IPS-NIHi7 (cell line): ENCODE measurements around the gene PDLIM5.
A peak's percentile ranks its signal among the peaks of the same experiment; 100 is the strongest.
"Not testable (repeated sequence)": the region's sequence is repeated elsewhere in the genome, so short reads cannot be mapped to it uniquely, and the experiment has no call there.

Experiments
- DNase-seq: peaks from one replicate; pipeline ENCODE4 v3.0.0; 2012; ENCODE audit warnings: mixed read lengths; ENCODE audit errors: extremely low spot score

Gene PDLIM5, protein sequence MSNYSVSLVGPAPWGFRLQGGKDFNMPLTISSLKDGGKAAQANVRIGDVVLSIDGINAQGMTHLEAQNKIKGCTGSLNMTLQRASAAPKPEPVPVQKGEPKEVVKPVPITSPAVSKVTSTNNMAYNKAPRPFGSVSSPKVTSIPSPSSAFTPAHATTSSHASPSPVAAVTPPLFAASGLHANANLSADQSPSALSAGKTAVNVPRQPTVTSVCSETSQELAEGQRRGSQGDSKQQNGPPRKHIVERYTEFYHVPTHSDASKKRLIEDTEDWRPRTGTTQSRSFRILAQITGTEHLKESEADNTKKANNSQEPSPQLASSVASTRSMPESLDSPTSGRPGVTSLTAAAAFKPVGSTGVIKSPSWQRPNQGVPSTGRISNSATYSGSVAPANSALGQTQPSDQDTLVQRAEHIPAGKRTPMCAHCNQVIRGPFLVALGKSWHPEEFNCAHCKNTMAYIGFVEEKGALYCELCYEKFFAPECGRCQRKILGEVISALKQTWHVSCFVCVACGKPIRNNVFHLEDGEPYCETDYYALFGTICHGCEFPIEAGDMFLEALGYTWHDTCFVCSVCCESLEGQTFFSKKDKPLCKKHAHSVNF

DNA sequence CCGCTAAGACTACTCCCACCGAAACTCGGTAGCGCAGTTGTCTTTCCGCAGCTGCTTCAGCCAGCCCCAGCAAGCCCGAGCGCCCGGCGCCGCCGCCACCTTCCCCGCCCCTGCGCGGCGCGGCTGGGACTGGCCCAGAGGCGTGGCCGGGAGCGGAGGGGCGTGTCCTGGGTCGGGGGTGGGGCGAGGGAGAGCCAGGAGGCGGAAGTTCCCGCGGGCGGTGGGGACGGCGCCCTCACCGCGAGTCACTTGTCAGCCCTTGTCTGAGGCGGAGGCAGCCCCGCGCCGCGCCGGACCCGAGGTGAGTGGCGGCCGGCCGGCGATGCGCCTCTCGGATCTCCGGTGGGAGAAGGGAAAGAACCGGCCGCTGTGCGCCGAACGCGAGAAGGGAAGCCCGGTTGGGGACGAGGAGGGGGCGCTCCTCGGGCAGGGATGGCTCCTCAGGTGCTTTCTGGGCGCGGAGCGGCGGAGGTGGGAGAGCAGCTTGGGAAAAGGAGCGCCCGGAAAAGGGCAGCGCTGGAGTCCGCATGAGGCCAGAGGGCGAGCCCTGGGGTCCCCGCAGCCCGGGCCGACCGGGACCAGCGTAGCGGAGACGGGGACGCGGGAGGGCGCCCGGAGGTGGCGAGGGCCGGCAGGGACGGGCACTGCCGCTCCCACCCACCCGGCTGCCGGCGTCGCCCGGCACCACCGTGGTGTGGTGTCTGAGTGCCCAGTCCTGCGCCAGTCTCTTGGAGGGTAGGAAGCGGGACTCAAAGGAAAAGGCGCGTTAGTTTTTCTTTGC is at the start of gene PDLIM5:
TSS of gene PDLIM5 (plus strand) at position 248 of the 781 bp plus-strand sequence. CDS start 3,347 bp downstream, outside the sequence.
- DNase-seq, result peak; percentile 95

DNA sequence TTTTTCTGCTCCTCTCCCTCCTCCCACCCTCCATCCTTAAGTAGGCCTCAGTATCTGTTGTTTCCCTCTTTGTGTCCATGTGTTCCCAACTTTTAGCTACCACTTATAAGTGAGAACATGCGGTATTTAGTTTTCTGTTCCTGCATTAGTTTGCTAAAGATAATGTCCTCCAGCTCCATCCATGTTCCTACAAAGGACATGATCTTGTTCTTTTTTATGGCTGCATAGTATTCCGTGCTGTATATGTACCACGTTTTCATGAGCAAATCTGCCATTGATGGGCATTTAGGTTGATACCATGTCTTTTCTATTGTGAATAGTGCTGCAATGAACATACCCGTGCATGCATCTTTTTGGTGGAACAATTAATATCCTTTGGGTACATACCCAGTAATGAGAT is 49.3 kb upstream of the PDLIM5 start:
- DNase-seq, result not testable (repeated sequence)

DNA sequence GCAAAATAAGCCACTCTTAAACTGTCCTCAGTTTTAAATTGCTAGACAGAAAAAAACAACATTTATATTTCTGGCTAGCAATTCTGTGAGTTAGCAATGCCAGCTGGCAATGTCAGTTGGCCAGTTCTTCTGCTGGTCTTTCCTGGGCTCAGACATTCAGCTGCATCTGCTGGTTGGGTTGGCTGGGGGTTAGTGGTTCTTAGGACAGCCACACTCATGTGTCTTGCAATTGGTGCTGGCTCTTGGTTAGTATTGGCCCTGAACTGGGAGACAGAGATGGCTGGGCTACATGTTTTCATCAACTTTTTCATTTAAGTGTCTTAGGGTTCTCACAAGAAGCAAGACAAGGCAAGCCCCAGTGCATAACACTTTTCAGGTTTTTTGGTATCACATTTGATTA is 48.0 kb upstream of the PDLIM5 start:
- no peak for DNase-seq

DNA sequence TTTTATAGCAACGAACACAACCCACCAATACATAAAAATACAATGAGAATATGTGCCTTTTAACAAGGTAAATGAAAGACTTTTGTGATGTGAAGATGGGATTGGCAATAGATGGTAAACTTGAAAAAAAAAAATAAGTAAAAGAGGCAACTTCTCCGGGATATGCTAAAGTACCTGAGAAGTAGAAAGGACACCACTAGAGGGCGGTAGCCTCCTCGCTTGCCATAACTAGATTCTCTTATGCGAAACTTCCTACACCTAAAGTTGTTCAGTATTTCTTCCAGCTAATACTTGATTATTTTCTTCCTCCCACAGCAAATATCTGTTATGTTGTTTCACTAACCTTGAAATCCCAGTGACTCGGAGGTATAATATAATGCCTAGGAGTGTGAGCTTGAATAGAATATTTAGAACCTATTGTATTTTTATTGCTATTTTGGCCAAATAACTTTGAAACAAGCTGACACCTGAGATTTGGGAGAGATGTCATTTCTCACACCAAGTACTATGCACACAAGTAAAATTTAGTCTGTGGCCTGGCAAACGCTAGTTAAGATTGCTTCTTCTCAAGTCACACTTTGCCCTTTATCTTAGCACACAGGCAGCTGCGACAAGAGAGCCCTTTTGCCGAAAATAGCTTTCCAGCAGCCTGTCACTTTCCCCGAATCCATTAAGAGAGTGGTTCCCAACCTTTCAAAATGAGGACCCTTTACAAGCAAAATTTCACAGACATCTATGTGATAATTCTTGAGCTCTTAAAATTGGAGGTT is 44.9 kb upstream of the PDLIM5 start:
- peak; percentile 47 for DNase-seq

DNA sequence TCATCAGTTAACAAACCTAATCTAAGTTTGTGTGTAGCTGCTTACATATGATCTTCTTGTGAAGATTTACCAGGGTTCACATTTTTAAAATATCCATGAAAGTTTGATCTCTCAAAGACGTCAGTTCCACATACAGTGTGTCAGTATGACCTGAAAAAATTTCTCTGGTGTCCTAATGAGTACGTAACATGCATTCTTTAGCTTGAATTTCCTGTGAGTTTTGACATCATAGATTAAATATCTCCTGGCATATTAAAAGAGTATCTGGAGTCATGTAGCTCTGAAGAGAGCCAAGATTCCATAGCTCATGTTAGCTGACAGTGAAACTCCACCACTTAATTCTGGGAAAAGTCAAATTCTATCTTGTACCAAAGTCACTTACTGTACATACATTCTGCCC is 43.9 kb upstream of the PDLIM5 start:
- no peak for DNase-seq

DNA sequence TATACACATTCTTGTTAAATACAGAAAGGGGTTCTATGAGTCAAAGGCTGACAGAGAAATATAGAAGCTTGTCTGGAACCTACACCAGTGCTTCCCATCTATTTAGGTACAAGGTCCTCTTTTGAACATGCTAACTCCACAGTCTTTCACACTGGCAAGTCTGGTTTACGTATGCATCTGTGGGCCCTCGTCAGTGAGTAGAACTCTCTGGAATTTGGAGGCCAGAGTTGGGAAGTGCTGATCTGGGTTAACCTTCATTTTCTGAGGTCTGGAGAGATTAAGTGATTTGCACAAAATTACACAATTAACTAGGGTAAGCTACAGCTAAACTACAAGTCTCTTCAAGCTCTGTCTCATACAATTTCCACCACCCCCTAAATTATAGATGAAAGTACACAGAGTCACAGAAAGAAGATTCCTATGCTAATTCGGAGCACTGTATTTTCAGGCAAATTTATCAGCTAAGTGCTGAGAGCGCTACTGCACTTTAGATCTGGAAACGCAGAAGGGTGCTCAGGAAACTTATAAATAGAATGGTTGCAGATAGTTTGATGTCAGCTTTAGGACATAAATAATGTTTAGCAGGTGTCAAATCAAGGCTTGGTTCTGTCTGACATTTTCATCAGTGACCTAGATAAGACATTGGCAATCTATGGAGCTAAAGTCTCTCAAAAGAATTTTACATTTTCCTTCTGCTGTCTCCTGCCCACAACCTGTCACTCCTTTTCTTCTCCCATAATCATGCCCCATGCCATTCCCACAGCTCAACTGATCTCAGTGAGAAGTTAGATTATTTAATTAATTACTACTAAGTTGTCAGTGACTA is 43.0 kb upstream of the PDLIM5 start:
- DNase-seq, result no peak

DNA sequence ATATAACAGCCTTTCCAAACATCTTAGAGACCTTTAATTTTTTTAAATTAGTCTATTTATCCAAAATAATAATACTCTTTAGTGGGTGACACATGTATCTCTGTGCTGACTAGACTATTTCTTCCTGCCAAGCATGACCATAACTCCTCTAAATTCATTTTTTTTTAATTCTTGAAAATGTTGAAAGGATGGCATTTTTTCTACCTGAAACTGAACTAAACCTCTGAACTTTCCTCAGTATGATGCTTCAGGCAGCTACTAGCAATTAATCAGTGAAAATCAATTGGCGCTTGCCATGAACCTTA is 42.4 kb upstream of the PDLIM5 start:
- DNase-seq, result no peak

DNA sequence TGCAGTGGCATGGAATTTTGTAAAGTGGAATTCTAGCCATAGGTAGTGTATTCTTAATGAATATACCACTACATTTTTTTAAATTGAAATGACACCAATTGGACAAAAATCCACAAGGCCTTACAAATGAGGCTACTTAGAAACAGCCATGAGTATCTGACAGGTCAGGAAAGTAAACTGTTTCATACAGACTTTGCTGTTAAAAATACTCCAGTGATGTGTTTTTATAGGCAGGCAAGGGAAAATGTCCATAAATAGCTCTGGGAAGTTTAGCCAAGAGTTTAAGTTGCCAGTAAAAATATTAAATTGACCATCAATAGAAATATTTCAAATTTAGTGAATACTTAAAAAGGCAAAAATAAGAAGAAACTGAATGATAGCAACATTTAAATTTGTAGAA is 41.8 kb upstream of the PDLIM5 start:
- no peak for DNase-seq

DNA sequence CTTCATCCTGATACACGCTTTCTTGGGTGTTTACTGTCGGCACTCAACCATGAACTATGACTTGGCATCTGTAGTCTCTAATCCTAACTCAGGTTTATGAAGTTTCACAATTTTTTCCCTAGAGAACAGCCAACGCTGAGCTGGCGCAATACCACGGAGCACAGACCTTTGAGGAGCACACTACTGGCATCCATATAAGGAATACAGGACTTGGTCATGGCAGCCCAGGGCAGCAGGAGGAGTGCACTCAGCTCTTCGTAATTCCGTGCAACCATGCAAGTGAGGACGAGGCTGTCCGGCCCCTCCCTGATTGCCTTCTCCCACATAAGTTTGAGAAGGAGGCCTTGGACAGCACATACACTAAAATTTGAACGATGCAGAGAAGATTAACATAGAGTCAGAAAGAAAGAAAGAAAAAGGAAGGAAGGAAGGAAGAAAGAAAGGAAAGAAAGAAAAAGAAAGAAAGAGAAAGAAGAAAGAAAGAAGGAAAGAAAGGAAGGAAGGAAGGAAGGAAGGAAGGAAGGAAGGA is 41.0 kb upstream of the PDLIM5 start:
- no peak for DNase-seq

DNA sequence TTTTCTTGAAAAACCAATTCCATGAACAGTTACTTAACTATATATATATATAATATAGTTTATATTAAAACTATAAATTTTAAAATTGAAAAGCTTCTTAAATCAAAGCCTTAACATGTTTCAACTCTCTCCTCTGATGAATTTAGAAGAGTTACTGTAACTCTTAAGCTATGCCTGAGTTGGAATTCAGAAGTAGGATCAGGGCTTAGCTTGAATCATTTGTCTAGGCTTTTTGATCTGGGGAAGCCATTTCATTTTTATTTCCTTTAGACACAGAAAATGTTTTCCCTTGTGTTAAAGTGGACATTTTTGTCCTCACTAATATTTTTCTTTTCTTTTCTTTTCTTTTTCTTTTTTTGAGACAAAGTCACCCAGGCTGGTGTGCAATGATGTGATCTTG is 40.4 kb upstream of the PDLIM5 start:
- DNase-seq, result no peak

DNA sequence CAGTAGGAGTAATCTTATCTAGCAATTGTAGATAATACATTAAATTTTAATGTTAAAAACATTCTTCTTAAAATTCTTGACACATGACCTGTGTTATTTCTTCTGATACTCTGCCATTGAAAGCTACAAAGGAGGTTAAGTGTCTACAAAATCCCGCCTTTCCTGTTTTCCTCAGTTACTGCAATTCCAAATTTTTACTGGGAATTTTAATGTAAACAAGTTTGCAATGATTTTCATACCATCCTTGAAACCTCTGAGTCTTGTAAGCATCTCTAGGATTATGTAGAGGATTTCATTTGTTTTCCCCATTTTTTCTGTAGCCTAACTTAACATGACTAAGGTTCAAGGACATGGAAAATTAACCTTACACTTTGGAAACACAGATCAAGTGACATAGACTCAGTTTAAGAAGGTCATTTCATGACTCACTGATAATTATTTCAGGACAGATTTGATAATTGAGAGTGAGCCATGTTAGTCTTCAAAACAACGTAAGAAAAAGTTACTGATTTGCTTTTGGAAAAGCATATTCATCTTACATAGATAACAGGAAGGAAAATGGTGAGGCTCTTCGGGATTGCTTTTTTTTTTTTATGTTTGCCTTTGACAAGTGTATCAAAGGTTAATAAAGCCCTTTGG is 39.6 kb upstream of the PDLIM5 start:
- DNase-seq, result no peak

DNA sequence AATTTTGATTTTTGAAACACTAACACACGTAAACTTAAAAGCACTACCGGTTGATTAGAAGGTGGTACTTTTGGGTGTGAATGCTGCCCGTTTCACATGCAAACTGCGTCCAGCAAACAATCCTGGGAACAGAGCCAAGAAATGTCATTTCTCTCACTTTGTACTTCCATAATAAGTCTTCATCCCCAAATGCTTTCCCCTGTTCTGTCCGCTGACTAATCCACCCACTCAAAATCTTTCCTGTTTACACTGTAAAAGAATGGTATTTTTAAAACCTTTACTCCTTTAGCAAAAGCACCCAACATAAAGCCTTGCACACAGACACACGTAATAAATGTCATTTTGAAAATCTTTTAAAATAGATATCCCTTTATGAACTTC is 39.1 kb upstream of the PDLIM5 start:
- DNase-seq, result no peak

DNA sequence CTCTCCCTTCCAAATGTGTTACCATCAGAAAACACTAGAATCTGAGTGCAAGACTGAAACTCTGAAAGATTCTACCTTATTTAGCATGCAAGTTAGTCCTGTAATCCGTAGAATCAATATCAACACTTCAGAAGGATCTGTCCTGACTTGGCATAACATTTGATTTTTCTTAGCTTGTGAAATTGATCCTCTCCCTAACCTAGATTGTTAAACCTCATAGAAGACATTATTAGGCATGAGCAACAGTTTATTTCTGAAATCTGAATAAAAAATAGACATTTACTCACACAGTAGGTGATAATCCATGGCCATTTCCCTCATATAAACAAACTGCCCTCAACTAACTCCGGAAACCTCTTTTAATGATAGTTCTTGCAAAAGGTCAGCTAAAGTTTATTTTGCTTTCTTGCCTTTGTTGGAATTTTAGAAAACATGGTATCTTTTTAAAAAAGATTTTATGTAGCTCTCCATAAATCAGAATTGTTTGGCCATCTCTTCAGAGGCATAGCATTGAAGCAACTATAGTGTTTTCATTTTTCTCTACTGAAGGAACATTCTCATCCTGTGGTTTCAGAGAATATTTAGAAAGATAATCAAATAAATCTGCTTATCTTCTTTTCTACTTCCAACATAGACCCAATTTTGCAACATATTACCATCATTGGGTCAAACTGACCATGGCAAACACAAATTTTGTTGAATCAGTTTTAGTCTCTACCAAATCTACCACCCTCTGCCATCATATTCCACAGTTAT is 38.5 kb upstream of the PDLIM5 start:
- no peak for DNase-seq

DNA sequence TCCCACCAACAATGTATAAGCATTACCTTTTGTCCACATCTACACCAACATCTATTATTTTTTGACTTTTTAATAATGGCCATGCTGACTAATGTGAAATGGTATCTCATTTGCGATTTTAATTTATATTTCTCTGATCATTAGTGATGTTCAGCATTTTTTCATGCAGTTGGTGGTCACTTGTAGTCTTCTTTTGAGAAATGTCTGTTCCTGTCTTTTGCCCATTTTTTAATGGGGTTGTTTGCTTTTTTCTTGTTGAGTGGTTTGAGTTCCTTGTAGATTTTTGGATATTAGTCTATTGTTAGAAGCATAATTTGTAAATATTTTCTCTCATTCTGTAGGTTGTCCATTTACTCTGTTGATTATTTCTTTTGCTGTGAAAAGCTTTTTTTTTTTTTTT is 36.8 kb upstream of the PDLIM5 start:
- no peak for DNase-seq

DNA sequence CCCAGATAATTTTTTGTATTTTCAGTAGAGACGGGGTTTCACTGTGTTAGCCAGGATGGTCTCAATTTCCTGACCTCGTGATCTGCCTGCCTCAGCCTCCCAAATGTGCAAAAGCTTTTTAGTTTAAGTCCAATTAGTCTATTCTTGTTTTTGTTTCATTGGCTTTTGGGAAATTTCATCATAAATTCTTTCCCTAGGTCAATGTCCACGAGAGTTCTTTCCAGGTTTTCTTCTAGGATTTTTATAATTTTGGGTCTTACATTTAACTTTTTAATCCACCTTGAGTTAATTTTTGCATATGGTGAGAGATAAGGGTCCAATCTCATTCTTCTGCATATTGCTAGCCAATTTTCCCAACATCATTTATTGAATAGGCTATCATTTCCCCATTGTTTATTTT is 36.3 kb upstream of the PDLIM5 start:
- DNase-seq, result no peak

DNA sequence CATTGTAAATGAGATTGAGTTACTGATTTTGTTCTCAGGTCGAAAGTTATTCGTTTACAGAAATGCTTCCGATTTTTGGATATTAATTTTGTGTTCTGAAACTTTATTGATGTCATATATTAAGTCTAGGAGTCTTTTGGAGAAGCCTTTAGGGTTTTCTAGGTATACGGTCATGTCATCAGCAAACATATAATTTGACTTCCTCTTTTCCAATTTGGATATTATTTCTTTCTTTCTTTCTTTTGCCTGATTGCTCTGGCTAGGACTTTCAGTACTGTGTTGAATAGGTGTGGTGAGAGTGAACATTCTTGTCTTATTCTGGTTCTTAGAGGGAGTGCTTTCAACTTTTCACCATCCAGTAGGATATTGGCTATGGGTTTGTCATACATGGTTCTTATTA is 35.4 kb upstream of the PDLIM5 start:
- DNase-seq, result no peak

DNA sequence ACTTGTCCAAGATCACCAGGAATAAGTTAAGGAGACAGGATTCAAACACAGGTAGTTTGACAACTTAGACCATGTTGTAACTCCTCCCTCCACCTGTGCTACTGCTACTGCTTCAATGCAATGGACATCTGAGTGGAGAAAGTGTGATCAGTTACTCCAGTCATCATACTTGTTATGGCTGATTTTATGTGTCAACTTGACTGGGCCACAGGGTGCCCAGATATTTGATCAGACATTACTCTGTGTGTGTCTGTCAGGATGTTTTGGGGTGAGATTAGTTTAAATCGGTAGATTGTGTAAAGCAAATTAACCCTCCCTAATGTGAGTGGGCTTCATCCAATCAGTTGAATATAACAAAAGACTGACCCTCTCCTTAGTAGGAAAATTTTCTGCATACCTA is 34.8 kb upstream of the PDLIM5 start:
- no peak for DNase-seq

DNA sequence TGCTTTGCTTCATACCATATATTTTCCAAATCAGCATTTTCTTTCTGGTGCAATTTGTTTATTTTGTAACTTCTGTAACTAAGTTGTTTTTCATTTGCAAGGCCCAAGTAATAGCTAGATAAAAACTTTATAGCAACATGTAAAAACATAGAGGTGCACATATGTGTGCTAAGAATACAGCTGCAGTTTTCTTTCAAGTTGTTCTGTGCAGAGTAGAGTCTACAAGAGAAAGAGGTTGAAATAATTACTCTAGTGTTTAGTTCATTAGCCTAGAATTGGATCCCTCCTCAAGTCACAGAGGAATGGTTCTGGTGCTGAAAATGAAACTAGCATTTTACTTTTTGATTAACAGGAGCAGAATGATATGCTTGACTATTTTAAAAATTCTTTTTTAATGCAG is 32.2 kb upstream of the PDLIM5 start:
- DNase-seq, result no peak

DNA sequence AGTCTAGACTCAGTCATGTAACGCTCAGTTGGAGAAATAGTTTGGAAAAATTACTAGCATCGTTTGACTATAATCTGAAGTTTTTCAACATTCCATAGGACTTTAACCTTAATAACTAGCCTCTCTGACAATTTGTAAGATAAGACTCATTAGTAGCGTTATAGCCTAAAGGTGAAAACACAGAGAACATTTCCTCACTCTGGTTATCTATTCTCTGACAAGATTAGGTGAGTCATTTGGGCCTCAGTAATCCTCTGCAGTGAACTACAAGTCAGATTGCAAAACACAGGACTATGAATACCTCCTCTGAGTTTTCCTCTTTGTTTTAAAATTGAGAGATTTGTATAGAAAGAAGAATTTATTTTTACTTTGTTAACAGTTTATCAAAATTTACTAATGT is 31.8 kb upstream of the PDLIM5 start:
- no peak for DNase-seq

DNA sequence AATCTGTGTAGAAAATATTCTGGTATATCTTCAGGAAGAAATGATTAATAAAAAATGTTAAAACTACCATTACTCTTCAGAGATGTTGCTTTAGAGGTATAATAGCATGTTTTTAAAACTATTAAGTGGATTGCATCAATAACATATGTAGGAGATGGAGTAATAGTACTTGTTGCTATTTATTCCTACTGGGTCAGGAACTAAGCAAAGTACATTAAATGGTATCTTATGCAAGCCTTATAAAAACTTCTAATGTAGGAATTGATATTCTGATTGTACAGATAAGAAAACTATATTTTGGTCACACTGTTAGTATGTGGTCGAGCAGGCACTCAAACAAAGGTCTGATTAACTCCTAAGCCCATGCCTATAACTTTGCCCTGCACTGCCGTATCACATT is 31.4 kb upstream of the PDLIM5 start:
- no peak for DNase-seq
